ENCODE results near the gene HMCN2. TPM values are rescaled to one million over a fixed set of nuclear protein-coding genes. Genes with fewer than 3 reads are reported as not detected.

The HMCN2 gene
- total RNA-seq, 4 donors from 2014 or later, result 24.8 to 61.7 (median 36.1) TPM

DNA sequence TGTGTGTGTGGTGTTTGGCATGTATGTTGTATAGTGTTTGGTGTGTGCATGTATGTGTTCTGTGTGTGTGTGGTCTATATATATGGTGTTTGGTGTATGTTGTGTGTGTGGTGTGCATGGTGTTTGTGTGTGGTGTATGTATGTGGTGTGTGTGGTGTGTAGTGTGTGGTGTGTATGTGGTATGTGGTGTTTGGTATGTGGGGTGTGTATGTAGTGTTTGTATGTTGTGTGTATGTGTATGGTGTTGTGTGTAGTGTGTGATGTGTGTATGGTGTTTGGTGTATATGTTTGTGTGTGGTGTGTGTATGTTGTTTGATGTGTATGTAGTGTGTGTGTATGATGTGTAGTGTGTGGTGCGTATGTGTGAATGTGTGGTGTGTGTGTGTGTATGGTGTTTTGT lies 78.8 kb downstream of the HMCN2 start:
- Histone ChIP-seq H3K4me3 (no peak overlapping the region), H3K27me3 (no peaks in the 10 kb centered on the region), H3K9me3 (no peaks in the 10 kb centered on the region), H3K36me3 (no peaks in the 10 kb centered on the region), H3K27ac (no peak overlapping the region), H3K4me1 (no peaks in the 10 kb centered on the region)
- no peak for DNase-seq
- no peak for TF ChIP-seq POLR2A (IDR thresholded peaks at IDR 0.05)
- no peak for TF ChIP-seq CTCF (IDR thresholded peaks at IDR 0.05)

DNA sequence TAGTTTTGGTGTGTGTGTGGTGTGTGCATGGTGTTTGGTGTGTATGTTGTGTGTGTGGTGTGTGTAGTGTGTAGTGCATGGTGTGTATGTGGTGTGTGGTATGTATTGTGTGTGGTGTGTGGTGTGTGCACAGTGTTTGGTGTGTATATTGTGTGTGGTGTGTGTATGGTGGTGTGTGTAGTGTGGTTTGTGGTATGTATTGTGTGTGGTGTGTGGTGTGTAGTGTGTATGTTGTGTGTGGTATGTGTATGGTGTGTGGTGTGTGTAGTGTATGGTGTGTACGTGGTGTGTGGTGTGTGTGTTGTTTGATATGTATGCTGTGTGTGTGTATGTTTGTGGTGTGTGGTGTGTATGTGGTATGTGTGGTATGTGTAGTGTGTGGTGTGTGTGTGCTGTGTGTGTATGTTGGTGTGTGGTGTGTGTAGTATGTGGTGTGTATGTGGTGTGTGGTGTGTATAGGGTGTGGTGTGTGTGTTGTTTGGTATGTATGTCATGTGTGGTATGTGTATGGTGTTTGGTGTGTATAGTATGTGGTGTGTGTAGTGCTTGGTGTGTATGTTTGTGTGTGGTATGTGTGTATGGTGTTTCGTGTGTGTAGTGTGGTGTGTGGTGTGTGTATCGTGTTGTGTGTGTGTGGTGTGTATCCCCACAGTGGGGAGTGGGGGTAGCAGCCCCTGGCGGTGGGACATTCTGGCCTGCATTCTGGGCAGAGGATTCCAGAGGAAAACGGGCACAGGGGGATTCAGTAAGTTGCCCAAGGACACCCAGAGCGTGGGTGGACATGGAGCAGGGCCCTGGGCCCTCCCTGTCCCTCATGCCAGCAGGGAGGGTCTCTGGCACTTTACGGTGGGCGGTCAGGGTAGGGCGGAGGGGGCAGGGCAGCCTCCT lies 79.7 kb downstream of the HMCN2 start:
- DNase-seq, result no peak
- Histone ChIP-seq H3K36me3 (no peaks in the 10 kb centered on the region), H3K27ac (no peak overlapping the region), H3K9me3 (no peaks in the 10 kb centered on the region), H3K27me3 (no peaks in the 10 kb centered on the region), H3K4me3 (no peak overlapping the region), H3K4me1 (no peaks in the 10 kb centered on the region)
- TF ChIP-seq CTCF (IDR thresholded peaks at IDR 0.05) (no peak), POLR2A (IDR thresholded peaks at IDR 0.05) (no peak)

DNA sequence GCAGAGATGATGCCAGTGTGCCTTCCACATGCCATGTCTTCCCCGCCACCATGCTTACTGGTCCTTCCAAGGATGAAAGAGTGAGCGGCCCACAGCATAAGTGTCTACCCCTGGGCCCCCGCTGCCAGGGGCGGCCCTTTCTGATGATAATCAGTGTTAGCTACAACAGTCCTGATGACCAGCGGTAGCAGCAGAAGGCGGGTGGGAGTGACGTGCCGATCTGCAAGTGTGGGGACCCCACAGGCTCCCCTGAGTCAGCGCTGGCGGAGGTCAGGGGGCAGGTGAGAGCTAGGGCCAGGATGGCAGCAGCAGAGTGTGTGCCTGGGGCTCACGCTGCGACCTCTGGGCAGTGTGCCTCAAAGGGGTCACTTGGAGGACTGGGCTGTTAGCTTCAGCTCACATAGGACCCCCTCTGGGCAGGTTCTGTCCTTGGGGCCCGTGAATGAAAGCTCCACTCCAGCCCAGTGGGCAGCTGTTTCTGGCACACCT lies 80.4 kb downstream of the HMCN2 start:
- H3K36me3 ChIP-seq, result no peaks in the 10 kb centered on the region
- no peak overlapping the region for H3K27ac ChIP-seq
- TF ChIP-seq CTCF (IDR thresholded peaks at IDR 0.05) (no peak), POLR2A (IDR thresholded peaks at IDR 0.05) (no peak)
- DNase-seq, result no peak
- H3K9me3 ChIP-seq, result no peaks in the 10 kb centered on the region
- no peaks in the 10 kb centered on the region for H3K27me3 ChIP-seq
- no peak overlapping the region for H3K4me3 ChIP-seq
- no peaks in the 10 kb centered on the region for H3K4me1 ChIP-seq

GRCh38 chr9:130346431-130346830 lies 80.9 kb downstream of the HMCN2 start:
- no peaks in the 10 kb centered on the region for H3K4me1 ChIP-seq
- H3K27ac ChIP-seq, result no peak overlapping the region
- H3K4me3 ChIP-seq, result no peak overlapping the region
- no peak for TF ChIP-seq POLR2A (IDR thresholded peaks at IDR 0.05)
- no peak for TF ChIP-seq CTCF (IDR thresholded peaks at IDR 0.05)
- H3K36me3 ChIP-seq, result no peaks in the 10 kb centered on the region
- no peak for DNase-seq
- H3K9me3 ChIP-seq, result no peaks in the 10 kb centered on the region
- H3K27me3 ChIP-seq, result no peaks in the 10 kb centered on the region

- Histone ChIP-seq H3K4me3 (no peak overlapping the region), H3K27ac (no peak overlapping the region)
Observed at GRCh38 chr9:130347036-130347435, 81.5 kb downstream of the HMCN2 start.

More at GRCh38 chr9:130347036-130347435, 81.5 kb downstream of the HMCN2 start:
- no peaks in the 10 kb centered on the region for H3K9me3 ChIP-seq
- H3K36me3 ChIP-seq, result no peaks in the 10 kb centered on the region
- DNase-seq, result no peak
- no peaks in the 10 kb centered on the region for H3K4me1 ChIP-seq
- H3K27me3 ChIP-seq, result no peaks in the 10 kb centered on the region
- no peak for TF ChIP-seq CTCF (IDR thresholded peaks at IDR 0.05)
- no peak for TF ChIP-seq POLR2A (IDR thresholded peaks at IDR 0.05)
